ENCODE data around the gene LMX1B.

Gene LMX1B

DNA sequence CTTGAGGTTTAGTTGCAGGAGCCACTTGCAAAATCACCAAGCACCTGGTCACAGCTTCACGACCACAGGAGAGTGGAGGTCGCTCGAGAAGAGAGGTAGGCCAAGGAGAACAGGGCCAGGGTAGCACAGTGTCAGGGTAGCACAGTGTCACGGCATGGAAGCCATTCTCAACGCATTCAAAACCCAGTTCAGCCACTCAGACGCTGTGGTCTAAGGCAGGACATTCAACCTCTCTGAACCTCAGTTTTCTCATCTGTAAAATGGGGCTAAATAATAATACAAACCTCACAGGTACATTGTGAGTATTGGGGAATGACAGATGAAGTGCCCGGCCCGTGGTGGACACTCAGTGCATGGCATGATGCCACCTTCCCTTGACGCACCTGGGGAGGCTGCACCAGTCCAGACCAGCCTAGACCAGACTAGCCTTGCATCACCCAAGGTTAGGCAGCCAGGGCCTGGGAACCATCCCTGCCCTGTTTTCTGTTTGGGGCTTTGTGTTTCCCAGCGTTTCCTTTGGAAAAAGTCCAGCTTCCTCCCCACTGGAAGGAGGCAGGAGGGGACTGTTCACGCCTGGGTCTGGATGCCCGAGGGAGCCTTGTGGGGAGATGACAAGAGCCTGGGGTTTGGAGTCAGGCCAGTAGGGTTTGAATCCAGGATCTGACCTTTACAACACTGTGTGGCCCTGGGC is 7.8 kb upstream of the LMX1B start:
- no peak for DNase-seq

DNA sequence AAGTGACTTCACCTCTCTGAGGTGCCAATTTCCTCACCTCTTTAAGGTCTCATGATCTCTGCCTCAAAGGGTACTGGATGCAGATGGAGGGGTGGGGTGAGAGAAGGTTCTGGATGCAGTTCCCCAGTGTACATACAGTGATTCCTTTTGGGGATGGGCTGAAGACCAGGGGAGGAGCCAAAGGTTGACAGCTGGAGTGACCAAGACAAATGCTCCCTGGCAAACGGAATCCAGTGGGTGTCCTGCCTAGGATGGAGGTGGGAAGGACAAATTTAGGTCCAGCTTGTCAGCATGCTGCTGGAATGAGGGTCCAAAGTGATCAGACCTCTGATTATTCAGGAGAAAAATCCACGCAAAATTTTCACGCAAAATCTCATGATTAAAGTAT is 7.3 kb upstream of the LMX1B start:
- DNase-seq, result no peak

DNA sequence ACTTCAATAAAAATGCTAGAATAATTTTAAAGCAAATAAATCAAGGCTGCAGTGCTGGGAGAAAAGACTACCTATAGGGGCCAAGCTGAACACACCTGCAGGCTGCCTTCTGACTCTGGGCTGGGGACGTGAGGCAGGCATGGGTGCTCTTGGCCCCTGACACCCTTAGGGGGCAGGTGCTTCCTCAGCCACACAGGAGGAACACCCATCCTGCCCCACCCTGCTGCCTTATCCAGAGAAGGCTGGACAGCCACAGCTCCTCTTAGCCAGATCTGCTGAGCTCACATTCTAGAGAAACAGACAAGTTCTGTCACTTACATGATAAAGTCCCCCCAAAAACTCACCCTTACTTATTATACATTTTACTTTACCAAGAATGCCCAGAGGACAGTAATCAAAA is 6.6 kb upstream of the LMX1B start:
- DNase-seq, result no peak

DNA sequence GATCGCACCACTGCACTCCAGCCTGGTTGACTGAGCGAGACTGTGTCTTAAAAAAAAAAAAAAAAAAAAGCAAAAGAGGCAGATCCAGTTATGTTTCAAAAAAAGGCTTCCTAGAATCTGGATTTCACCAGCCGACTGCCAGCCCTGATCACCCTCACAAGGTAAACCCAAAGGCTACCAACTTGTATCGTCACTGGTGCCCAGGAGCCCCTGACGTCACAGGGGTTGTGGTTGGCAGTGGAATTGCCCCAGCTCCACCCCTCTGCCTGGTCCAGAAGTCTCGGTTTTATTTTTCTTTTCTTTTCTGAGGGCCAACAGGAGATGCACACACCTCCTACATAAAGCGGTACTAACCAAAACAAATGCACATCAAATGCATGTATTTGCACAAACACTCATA is 6.0 kb upstream of the LMX1B start:
- no peak for DNase-seq

DNA sequence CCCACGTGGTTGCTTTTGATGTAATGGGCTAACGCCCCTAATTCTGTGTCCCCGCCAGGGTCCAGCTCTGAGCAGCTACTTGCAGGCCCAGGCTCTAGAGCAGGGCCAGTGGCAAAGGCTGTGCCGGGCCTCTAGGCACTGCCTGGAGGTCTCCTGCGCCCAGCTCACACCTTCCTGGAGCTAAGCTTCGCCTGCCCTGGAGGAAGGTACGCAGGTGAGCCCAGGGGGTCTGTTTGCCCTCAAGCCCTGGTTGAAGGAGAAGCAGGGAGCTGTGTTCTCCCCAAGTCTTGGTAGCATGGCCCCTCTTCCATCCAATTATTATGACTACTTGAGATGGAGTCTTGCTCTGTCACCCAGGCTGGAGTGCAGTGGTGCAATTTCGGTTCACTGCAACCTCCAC is 5.2 kb upstream of the LMX1B start:
- DNase-seq, result no peak

DNA sequence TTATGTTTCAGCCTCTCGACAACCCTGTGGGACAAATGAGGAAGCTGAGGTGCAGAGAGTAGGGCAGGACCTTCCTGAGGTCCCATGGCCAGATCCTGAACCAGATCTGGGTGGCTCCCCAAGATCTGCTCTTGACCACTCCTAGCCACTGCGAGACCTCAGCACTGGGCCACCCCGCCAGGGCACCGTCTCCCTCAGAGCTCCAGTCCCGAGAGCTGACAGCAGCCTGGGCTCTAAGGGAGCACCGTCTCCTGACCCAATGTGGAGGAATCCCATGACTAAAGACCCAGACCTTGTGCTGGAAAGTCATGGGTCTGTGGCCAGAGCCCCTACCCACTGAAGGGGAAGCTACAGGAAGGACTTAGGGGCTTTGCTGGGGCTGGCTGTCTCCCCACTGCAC is 4.5 kb upstream of the LMX1B start:
- DNase-seq, result no peak

DNA sequence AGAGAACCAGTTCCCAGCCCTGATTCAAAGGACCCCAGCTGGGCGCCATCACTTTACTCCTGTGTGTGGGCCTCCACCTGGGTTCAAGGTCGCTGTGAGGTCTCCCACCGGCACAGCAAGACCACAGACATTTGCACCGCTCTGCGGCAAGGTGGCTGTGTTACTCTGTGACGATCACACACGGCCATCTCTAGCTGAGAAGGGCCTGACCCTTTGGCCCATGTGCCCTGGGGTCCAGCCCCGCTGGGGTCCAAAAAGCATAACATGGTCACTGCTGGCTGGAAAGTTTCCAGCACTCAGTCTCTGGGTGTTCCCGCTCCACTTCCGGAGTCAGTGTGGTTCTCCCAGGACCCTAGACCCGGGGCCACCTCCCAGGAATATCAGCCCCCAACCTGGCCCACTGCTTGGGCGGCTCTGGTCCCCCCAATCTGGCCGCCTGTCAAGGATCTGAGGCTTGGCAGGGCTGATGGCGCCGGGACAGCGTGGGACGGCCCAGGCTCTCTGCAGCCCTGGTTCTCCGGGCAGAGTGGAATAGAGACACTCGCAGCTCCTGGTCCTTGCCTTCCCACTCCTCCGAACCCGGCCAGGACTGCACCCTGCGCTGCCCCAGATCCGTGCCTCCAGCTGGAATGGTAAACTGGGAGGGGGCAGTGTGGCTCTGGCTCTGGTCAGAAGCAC is 3.9 kb upstream of the LMX1B start:
- DNase-seq, result no peak

DNA sequence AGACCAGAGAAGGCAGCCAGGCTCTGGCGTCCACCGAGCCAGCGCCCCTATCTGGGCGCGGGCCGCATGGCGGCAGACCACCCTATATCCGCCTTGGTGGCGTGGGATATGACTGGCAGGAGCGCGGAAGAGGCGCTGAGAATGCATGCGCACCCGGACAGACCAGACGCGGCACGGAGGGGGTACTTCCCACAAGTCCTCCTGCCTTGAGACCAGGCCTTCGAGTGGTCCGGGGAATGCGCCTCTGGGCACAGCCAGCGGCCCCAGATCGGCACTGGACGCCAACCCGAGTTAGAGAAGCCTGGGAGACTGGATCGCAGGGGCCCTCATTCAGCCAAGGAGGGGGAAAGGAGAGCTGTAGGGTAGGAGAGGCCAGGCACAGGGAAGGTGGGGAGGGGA is 2.5 kb upstream of the LMX1B start:
- DNase-seq, result no peak

DNA sequence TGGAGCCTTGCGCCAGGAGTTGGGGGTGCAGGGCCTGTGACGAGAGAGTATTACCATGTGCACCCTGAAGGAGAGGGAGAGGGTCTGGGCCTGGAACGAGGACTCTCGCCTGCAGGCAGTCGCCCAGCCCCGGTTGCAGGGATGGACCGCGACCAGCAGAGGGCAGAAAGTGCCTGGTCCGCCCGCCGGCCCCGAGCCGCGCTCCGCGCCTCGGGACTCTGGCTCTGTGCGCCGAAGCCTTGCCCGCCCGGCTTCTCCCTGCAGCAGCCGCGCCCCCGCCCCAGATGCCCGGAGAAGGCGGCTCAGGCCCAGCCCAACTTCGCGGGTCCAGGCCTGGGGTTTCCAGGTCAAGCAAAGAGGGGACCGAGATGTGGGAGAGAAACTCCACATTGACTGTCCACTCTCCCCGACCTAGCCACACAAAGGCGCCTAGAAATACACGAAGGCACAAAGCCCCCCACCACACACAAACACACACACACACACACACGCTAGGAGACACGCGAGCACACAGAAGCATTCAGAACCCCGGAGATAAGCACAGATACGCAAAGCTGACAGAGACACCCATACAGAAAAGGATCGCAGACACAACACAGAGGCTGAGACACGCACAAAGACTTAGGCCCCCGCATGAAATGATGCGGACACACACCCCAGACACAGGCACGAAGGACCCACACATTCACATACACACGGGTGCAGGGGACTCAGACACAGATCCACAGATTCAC is 2.0 kb upstream of the LMX1B start:
- DNase-seq, result peak; percentile 75 to 78

DNA sequence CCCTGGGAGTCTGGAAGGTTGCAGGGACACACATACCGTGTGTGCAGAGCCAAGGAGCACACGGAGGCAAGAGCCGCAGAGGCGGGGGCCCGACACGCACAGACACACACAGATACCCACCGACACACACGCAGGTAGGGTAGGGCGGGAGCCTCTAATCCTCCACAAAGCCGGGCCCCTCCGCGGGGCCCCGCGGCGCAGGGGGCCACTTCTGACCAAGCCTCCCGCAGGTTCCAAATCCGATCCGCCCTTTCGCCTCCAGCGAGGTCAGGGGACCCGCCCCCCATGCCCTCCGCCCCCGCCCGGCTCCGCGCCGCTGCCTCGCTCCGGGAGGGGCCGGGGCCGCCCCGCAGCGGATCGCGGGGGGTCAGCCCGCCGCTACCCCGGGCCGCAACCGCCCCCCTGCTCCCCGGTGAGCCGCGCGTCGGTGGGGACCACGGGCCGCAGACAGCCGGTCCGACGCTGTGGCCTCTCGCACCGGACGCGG is 1.4 kb upstream of the LMX1B start:
- DNase-seq, result no peak

DNA sequence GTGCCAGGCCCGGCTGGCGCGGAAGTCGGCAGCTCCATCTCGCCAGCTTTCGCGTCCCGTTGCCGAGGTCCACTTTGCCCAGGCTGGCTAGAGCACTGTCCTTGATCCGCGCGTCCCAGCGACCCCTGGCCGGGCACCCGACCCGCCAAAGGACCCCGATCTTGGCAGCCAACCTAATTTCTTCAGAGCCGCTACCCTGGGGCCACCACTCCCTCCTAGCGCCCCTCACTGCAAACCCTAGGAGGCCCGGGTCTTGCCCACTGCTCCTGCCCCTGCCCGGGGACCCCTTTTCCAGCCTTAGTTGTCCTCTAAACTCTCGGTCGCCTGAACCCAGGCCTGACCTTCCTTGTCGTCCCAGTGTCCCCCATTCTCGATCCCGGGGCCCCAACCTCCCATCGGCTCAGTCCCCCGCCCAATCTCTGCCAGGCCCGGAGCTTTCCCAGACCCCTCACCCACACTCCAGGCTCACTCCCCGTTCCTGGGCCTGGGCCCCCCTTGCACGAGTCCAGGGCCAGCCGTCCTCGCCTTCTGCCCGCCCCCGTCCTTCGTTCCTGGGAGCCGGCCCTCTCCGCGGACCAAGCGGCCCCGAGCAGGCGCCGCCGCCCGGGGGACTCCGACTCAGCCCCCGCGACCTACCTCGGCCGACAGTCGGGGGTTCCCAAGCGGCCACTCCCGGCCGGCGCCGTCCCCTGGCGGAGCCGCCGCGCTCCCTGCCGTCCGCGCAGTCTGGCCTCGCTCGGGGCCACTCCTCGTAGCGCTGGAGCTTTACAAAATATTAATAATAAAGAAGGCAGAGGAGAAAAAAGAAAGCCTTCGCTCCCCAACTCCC is 701 bp upstream of the LMX1B start:
- DNase-seq, result no peak

DNA sequence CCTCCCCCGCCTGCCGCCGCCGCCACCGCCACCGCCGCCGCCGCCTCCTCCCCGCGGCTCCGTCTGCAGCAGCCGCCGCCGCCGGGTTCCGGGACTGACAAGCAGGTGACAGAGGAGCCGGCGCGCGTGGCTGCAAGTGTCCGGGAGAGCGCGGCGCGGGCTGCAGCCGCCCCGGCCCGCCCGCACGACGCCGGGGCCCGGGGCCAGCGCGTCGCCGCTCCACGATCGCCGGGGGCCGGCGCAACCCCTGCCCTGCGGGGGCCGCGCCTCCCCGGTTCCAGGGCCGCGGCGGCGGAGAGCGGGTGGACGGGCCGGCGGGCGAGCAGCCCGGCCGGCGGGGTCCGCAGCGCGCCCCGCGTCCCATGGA is 343 bp downstream of the LMX1B start:
- DNase-seq, result no peak

DNA sequence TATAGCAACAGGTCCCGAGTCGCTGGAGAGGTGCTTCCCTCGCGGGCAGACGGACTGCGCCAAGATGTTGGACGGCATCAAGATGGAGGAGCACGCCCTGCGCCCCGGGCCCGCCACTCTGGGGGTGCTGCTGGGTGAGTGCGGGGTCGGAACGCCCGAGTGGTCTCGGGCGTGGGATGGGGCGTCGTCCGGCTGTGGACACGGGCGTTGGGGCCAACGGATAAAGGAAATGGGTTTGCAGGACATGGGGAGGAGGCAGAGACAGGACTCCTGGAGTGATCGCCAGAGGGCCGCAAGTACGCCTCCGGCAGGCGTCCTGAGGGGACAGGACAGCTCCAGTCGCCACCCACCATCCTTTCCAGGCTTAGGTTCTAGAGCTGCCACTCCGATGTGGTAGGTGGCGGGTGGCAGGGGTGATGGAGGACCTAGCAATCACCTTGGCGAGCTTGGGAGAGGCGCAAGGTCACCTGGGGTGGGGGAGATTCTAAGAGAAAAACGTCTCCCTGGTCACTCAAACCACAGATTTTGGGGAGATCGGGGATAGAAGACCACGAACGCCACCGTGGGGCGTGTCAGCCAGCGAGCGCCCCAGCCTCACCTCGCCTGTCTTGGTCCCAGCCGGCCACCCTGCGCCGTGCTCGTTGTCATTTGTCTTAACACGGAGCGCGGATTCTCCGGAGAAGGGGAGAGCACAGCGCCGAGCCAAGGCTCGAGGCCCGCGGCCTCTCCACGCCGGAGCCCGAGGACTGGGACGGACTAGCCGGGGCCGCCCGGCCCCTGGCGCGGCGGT is 922 bp downstream of the LMX1B start:
- no peak for DNase-seq

DNA sequence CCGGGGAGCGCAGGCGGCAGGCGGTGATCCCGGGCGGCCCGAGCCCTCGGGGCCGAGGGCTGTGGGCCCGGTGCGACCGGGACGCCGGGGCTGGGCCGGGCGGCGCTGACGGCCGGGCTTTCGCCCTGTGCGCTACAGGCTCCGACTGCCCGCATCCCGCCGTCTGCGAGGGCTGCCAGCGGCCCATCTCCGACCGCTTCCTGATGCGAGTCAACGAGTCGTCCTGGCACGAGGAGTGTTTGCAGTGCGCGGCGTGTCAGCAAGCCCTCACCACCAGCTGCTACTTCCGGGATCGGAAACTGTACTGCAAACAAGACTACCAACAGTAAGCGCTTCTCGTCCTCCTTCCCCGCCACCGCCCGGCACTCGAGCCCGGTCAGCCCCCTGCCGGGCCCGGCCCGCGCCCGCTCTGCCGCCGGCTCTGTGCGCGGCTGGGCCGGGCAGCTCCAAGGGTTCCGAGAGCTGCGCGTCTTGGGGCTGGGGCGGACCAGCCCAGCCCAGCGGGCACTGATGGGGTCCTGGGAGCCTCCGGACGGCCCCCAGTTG is 1.6 kb downstream of the LMX1B start:
- peak in 1 of 2 donors; percentile 24 for DNase-seq

DNA sequence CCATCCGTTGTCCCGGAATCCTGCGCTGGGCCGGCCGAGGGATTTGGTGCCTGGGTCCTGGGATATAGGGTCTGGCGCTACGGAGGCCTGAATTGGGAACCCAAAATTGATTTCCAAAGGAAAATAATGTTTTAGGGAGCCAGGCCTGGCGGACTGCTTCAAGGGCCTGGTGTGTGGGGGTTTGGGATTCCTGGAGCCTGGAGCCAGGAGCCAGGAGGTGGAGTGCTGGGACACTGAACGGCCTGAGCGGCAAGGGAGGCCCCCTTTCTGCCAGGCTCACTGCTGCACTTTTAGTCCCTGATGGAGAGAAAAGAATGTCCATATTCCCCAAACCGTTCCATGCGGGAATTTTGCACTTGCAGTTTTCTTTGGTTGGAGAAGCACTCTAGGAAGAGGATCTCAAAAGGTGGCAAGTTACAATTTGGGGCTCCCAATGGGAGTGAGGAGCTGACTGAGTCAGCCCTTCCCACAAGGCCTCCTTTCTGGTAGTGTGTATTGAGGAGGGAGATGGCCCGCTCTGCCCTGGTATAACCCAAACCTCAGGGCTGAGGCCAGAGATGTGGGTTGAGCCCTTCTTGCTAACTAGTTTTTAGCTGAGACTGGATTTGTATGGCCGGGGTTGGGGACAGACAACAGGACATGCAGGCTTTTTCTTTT is 2.2 kb downstream of the LMX1B start:
- DNase-seq, result no peak

DNA sequence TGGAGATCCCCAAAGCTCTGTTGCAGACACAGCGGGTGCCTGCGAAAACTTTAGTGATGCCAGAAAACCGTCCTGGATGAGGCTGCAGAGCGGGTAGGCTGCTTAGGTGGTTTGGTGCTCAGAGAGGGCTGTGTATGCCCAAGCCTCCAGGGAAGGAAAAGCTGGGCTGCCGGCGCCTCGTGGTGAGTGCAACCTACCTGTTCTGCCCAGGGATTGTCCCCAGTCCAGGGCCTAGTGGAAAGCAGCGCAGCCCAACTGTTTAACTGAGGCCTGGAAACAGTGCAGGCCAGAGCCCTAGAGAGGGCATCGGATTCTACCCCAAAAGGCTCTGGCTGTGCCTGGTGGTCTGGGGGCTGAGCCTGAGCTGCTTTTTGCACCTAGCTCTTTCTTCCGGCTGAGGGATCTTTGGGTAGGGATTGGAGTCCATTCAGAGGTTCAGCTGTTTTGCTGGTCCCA is 2.8 kb downstream of the LMX1B start:
- no peak for DNase-seq

DNA sequence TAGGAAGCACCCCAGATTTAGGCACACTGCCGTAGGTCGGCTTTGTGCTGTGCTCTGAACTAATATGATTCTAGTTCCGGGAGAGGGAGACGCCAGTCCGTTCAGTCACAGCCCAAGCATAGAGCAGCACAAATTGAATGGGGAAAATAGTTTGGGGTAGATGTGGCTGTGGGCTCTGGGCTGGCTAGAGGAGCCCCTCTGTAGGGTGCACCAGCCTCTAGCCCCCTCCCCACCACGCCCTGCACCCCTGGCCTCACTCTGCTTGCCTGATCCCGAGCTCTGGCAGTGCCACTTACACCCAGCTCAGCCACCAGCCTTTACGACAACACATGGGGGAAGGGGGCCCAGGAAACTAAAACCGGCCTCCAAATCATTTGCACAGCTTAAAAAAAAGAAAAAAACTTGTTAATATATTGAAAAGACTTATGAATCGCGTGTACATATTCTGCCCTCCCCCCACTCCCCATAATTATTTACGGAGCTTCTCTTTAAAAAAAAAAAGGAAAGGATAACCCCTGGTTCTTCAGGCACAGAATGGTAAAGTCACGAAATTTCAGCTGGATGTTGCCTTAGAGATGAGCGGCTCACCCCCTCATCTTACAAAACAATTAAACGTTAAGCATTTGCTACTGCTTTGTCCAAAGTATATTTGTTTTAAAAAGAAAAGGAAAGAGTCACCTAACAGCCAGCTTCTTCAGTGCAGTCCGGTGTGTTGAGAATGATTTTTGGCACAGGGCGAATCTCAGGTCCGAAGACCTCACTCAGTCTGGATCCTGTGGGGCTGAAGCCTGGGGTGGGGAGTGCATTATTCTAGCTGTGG is 3.5 kb downstream of the LMX1B start:
- DNase-seq, result no peak

DNA sequence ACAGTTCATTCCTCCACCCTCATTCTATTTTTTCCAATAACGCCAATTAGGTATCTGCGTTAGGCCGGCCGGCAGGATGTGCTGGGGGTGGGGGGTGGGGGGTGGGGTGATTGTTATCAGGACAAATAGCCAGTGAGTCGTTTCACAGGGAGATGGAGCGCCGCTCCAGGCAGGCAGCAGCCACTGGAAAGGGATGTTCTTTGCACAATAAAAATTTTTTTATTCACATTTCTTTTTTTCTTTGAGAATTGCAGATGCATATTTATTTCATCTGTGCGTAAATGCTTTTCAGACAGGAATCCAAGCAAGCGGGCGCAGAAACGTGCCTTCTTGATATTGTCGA is 4.1 kb downstream of the LMX1B start:
- DNase-seq, result no peak

DNA sequence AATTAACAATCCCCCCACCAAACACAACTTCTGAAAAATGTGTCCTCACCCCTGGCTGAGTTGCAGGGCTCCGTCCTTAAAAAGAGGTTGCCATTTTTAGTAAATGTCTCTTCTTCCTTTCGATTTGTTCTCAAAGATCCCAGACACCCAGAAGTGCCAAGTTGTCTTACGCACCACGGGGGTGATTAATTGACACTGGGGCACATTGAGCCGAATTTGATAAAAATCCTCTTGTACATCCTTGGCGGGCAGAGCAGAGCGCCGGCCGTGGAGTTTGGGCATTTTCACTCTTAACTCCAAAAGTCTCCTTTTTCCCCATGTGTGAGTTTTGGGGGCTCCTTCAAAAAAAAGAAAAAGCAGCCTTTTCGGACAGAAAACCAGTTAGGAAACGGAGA is 4.5 kb downstream of the LMX1B start:
- no peak for DNase-seq

DNA sequence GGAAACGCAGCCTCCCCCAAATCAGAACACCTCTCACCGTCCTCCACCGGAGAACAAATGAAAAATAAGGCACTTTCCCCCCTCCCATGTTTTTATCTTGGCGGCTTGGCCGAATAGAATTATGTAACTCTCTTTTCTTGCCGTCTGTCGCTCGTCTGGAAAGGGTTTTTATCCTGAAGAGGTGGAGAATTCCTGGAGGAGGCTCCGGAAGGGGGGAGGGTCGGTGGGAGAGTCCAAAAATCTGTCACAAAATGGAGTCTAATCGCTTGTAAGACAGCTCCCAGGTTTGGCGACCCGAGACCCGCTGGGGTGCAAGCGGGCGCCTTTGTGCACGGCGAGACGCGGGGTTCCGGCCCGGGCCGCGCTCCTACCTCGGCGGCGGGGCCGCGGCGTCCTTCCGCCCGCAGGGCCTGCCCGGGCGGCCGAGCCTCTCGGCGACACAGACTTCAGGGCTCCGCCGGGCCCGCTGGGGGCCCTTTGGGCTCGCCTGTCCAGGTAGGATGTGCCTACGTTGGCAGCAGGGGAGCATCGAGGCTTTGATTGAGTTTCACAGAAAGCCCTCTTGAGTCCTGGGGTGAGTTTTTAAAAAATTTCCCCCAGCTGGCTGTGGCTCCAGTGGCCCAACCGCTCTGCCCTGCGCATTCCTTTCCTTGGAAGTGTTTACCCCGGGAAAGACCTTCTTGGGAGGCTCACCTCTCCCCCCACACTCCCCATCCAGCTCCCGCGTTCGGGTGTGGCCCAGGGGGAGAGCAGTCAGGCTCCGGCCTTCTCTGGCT is 5.0 kb downstream of the LMX1B start:
- DNase-seq, result no peak
